IPS-18a (cell line): ENCODE data around the gene CYP2U1.
"Not testable (repeated sequence)": the region's sequence is repeated elsewhere in the genome, so short reads cannot be mapped to it uniquely, and the experiment has no call there.

Experiments used
- H3K27ac ChIP-seq: one replicate; pipeline ENCODE4 v1.5.1; 2013; ENCODE audit warnings: low read length
- H3K27me3 ChIP-seq: one replicate; pipeline ENCODE4 v1.6.1; 2013; ENCODE audit warnings: mild to moderate bottlenecking, low read length; ENCODE audit not compliant: control insufficient read depth, insufficient read depth
- H3K36me3 ChIP-seq: one replicate; pipeline ENCODE4 v1.6.1; 2013; ENCODE audit warnings: low read depth, low read length; ENCODE audit not compliant: control insufficient read depth
- H3K4me1 ChIP-seq: one replicate; pipeline ENCODE4 v1.6.1; 2013; ENCODE audit warnings: low read depth, low read length; ENCODE audit not compliant: control insufficient read depth
- H3K4me3 ChIP-seq: one replicate; pipeline ENCODE4 v1.5.1; 2013; ENCODE audit warnings: low read length
- H3K9ac ChIP-seq: one replicate; pipeline ENCODE4 v1.6.1; 2013; ENCODE audit warnings: mild to moderate bottlenecking, low read length, moderate library complexity
- H3K9me3 ChIP-seq: one replicate; pipeline ENCODE4 v1.6.1; 2013; ENCODE audit warnings: low read depth, low read length; ENCODE audit not compliant: control insufficient read depth

CYP2U1 gene

GRCh38 chr4:107925713-107926112, 5.6 kb upstream of the CYP2U1 start:
- peaks cover 13% of the 10 kb centered on the region for H3K27me3 ChIP-seq
- H3K4me1 ChIP-seq, H3K9ac ChIP-seq, H3K4me3 ChIP-seq, H3K27ac ChIP-seq, H3K36me3 ChIP-seq, H3K9me3 ChIP-seq: not testable (repeated sequence)

DNA sequence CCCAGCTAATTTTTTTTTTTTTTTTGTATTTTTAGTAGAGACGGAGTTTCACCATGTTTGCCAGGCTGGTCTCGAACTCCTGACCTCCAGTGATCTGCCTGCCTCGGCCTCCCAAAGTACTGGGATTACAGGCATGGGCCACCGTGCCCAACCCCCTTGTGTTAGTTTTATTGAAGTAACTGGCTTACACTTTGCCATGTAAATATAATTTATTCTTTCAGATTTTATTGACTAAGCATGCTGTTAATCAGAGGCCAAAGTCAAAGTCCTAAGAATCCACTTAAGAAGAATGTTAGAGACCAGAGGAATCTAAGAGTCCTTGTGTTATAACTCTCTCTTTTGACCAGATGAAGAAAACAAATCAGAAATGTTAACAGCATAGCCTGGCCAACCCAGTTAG, 4.5 kb upstream of the CYP2U1 start:
- not testable (repeated sequence) for H3K4me3 ChIP-seq, H3K9ac ChIP-seq, H3K9me3 ChIP-seq, H3K4me1 ChIP-seq, H3K27ac ChIP-seq, H3K36me3 ChIP-seq
- H3K27me3 ChIP-seq: peaks cover 19% of the 10 kb centered on the region

DNA sequence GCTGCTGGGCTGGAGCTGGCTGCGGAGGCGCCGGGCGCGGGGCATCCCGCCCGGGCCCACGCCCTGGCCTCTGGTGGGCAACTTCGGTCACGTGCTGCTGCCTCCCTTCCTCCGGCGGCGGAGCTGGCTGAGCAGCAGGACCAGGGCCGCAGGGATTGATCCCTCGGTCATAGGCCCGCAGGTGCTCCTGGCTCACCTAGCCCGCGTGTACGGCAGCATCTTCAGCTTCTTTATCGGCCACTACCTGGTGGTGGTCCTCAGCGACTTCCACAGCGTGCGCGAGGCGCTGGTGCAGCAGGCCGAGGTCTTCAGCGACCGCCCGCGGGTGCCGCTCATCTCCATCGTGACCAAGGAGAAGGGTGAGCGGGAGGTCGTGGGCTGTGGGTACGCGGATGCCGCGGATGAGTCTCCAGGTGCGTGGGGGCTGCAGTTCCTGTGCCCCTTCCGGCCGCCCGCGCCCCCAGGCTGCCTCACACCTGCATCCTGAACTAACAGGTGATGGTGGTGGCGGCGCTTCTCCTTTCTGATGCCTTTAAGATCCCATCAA, 499 bp downstream of the CYP2U1 start:
- Histone ChIP-seq H3K4me3 (peak overlapping the region; percentile 69), H3K36me3 (no peaks in the 10 kb centered on the region), H3K9ac (peak overlapping the region; percentile 35), H3K27ac (no peak overlapping the region), H3K4me1 (peaks cover 12% of the 10 kb centered on the region), H3K27me3 (peaks cover 35% of the 10 kb centered on the region), H3K9me3 (no peaks in the 10 kb centered on the region)

GRCh38 chr4:107935246-107935645, 3.9 kb downstream of the CYP2U1 start:
- Histone ChIP-seq H3K4me1 (peaks cover 12% of the 10 kb centered on the region), H3K9ac (no peak overlapping the region), H3K9me3 (no peaks in the 10 kb centered on the region), H3K4me3 (no peak overlapping the region), H3K27ac (no peak overlapping the region), H3K27me3 (peaks cover 27% of the 10 kb centered on the region), H3K36me3 (no peaks in the 10 kb centered on the region)

DNA sequence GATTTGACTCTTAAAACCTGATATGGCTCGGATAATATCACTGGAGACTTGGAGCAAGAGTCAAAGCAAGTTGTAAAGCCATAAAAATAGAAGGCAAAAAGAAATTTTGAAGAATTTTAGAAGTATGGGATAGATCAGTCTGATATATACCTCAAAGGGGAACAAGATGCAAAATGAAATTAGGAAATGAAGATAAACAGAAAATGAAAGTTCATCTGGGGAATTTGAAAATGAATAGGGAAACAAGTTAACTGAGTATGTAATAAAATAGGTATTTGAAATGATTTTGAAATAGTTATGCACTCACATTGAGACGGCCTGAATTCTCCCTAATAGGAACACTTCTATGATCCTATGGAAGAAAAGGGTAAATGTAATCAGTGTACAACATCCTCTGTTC, 5.7 kb downstream of the CYP2U1 start:
- Histone ChIP-seq H3K27me3 (peaks cover 14% of the 10 kb centered on the region), H3K36me3 (no peaks in the 10 kb centered on the region), H3K9me3 (no peaks in the 10 kb centered on the region), H3K27ac (no peak overlapping the region), H3K9ac (no peak overlapping the region), H3K4me3 (no peak overlapping the region), H3K4me1 (peaks cover 9% of the 10 kb centered on the region)

GRCh38 chr4:107939307-107939706, 8.0 kb downstream of the CYP2U1 start:
- Histone ChIP-seq H3K27ac (no peak overlapping the region), H3K4me3 (no peak overlapping the region), H3K36me3 (no peaks in the 10 kb centered on the region), H3K9ac (no peak overlapping the region), H3K27me3 (no peaks in the 10 kb centered on the region), H3K9me3 (no peaks in the 10 kb centered on the region), H3K4me1 (no peaks in the 10 kb centered on the region)

- Histone ChIP-seq H3K36me3 (peaks cover 13% of the 10 kb centered on the region), H3K27me3 (no peaks in the 10 kb centered on the region), H3K9me3 (no peaks in the 10 kb centered on the region), H3K27ac (no peak overlapping the region), H3K9ac (no peak overlapping the region), H3K4me3 (no peak overlapping the region), H3K4me1 (no peaks in the 10 kb centered on the region)
Observed at GRCh38 chr4:107945809-107946208, 14.5 kb downstream of the CYP2U1 start.

DNA sequence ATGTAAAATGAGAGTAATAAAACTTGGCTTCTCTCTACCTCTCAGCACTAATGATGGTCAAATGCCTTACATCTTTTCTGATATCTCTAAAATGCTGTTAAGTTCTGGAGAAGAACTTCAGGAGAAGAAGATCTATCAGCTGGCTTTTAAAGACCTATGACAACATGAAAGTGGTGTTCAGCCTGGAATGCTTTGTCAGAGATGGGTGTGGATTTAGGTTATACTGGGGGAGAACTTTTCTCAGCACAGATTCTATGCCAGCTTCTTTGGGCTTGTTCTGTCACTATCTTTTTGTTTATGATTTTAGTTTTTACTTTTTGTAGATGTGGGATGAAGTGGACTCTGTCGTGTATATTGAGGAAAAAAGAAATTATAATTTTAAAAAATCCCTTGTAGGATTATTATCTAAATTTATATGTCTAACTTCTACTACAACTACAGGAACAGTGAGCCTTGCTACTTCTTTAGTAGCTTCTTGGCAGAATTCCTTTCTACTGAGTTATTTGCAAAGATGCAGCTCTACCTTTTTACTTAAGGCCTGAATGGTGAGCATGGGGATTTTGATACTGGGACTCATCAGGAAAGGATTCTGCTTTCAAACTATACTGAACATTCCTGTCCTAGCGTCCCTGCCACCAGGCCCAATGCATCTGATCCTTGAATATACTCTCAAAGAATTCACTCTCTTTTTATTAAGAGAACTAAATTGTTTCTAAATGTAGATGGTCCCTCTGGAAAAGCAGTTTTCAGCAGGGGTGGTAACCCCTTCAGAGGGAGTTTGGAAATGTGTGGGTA, 19.6 kb downstream of the CYP2U1 start:
- Histone ChIP-seq H3K9ac (no peak overlapping the region), H3K4me1 (no peaks in the 10 kb centered on the region), H3K36me3 (peaks cover 13% of the 10 kb centered on the region), H3K27me3 (no peaks in the 10 kb centered on the region), H3K27ac (no peak overlapping the region), H3K9me3 (no peaks in the 10 kb centered on the region), H3K4me3 (no peak overlapping the region)

- Histone ChIP-seq H3K27me3 (no peaks in the 10 kb centered on the region), H3K4me3 (no peak overlapping the region), H3K9ac (no peak overlapping the region), H3K27ac (no peak overlapping the region), H3K4me1 (no peaks in the 10 kb centered on the region), H3K36me3 (peaks cover 13% of the 10 kb centered on the region), H3K9me3 (peaks cover 4% of the 10 kb centered on the region)
Observed at GRCh38 chr4:107951551-107951950, 20.2 kb downstream of the CYP2U1 start.

DNA sequence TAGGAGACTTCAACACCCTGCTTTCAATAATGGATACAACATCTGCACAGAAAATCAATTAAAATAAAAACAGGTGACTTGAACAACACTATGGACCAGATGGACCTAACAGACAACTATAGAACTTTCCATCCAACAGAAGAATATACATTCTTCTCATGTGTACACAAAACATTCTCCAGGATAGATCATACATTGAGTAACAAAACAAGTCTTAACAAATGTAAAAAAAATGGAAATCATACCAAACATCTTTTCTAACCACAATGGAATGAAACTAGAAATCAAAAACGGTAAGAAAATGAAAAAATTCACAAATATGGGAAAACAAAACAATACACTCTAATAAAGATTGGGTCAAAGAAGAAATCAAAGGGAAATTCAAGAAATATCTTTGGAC, 24.7 kb downstream of the CYP2U1 start:
- no peaks in the 10 kb centered on the region for H3K27me3 ChIP-seq
- no peaks in the 10 kb centered on the region for H3K4me1 ChIP-seq
- no peak overlapping the region for H3K4me3 ChIP-seq
- H3K9ac ChIP-seq: no peak overlapping the region
- peaks cover 4% of the 10 kb centered on the region for H3K9me3 ChIP-seq
- no peaks in the 10 kb centered on the region for H3K36me3 ChIP-seq
- no peak overlapping the region for H3K27ac ChIP-seq

- H3K36me3 ChIP-seq: no peaks in the 10 kb centered on the region
- no peaks in the 10 kb centered on the region for H3K9me3 ChIP-seq
- H3K9ac ChIP-seq: no peak overlapping the region
- no peak overlapping the region for H3K4me3 ChIP-seq
- H3K27me3 ChIP-seq: no peaks in the 10 kb centered on the region
- H3K4me1 ChIP-seq: no peaks in the 10 kb centered on the region
- H3K27ac ChIP-seq: no peak overlapping the region
Observed at GRCh38 chr4:107966903-107967302, 35.6 kb downstream of the CYP2U1 start.

- not testable (repeated sequence) for H3K27me3 ChIP-seq, H3K27ac ChIP-seq, H3K9me3 ChIP-seq, H3K9ac ChIP-seq, H3K36me3 ChIP-seq, H3K4me1 ChIP-seq, H3K4me3 ChIP-seq
Observed at GRCh38 chr4:107967519-107967918, 36.2 kb downstream of the CYP2U1 start.
